HG03064 (cell line): ENCODE data around the gene OR2T11.
"Not testable (repeated sequence)": the region's sequence is repeated elsewhere in the genome, so short reads cannot be mapped to it uniquely, and the experiment has no call there.

Experiments used
- ATAC-seq: cut with Tn5 transposase; IDR thresholded peaks from one replicate; pipeline ENCODE4 v1.9.1; 2021; ENCODE audit warnings: low read depth; ENCODE audit not compliant: unreplicated experiment

The OR2T11 gene, protein sequence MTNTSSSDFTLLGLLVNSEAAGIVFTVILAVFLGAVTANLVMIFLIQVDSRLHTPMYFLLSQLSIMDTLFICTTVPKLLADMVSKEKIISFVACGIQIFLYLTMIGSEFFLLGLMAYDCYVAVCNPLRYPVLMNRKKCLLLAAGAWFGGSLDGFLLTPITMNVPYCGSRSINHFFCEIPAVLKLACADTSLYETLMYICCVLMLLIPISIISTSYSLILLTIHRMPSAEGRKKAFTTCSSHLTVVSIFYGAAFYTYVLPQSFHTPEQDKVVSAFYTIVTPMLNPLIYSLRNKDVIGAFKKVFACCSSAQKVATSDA

DNA sequence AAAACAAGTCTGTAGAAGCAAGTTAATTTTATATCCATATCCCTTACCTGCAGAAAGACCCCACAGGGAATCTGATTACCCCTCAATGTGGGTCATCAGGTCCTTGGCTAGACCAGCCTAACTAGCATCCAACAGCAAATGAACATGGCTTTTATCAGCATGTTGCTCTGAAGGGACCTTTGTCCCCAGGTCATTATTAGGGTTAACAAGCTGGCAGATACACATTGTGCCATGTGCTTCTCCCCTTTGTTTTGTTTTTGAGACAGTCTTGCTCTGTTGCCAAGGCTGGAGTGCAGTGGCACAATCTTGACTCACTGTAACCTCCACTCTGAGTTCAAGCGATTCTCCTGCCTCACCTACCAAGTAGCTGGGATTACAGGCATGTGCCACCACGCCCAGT, at the start of gene OR2T11:
OR2T11 (minus strand) TSS at position 101 of the 400 bp plus-strand sequence. CDS start 7,963 bp downstream, outside the sequence.
- ATAC-seq = not testable (repeated sequence)

DNA sequence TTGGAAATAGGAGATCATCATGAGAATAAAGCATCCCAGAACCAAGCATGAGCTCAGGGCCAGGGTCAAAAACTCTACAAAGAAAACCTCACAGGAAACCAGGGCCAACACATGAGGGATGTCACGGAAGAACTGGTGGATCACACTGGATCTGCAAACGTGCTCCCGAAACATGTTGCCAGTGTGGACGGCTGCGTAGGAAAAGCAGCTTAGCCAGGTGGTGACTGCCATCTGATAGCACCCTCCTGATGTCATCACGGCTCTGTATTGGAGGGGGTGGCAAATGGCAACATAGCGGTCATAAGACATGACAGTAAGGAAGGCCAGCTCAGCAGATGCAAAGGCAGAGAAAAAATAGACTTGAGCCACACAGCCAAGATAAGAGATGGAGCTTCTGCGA, 46.8 kb upstream of the OR2T11 start:
- ATAC-seq = no peak

DNA sequence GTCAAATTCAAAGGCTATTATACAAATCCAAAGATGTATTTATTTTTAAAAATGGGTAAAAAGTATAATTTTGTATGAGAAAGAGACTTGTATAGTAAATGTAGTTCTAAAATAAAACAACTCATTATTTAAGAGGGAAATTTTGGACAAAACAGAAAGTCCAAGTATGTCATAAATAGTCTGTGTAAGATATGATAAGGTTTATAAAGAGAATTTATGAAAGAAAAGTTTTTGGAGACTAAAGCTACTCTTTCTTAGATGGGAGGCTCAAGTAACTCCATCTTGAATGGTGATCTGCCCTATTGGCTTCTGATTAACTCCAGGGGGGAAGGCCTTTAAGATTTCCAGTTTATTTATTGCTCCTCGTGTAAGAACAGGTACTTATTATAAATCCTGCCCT, 35.1 kb upstream of the OR2T11 start:
- no peak for ATAC-seq

DNA sequence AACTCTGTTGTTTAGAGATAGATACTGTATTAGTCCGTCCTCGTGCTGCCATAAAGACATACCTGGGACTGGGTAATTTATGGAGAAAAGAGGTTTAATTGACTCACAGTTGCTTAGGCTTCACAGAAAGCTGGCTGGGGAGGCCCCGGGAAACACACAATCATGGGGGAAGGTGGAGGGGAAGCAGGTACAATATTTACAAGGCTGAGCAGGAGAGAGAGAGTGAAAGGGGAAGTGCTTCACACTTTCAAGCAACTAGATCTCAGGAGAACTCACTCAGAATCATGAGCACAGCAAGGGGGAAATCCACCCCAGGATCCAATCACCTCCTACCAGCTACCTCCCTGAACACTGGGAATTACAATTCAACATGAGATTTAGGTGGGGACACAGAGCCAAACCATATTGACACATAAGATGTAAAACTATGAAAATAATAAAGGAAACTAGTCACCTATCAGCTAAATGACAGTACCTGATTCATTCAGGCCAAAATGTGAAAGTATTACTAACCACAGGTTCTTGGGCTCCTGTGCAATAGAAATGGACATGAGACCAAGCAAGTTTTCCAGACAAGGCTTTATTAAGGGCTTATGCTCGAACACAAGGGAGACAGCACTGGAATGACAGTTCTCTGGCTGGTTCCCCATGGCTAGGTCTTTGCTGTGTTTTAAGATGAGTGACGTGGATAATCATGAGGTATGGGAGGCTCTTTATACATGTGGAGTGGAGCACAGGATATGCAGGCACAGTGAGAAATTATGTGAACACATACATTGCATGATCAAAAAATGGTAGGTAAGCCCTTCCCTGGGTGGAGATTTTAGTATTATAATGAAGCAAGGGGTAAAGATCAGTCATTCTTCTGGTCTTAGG, 28.8 kb upstream of the OR2T11 start:
- peak; percentile 98 for ATAC-seq

DNA sequence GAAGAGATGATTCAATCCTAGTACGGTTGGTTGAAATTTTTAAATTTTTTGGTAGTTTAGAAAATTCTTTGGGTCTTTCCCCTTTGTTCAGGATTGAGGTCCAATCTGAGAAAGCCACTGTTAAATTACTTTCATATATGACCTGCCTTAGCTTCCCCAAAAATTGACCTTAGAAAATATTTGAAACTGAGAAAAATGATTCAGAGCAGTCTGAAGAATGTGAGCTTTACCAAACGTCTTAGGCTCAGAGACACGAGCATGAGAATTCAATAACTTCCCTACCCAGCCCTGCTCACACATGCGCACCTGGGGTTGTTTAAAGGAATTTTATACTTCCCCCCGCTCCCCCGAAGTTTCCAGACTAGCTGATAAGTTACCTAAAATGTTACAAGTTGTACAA, 21.9 kb upstream of the OR2T11 start:
- peak; percentile 61 for ATAC-seq

DNA sequence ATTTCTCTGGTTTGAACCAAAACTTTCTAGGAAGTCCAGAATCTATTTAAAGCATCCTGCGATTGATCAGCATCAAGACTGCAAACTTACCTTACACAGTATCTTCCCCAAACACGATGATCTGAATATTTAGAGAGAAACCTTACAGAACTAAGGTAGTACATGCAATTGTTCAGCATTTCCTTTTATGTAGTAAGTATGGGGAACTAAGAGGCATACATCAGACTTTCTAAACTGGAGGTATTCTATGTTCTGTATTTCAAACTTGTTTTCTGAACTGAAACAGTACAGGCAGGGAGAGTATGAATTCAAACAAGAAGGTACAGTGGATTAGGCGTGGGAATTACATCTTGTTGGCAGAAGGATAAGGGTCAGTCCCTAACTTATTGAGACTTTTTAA, 20.5 kb upstream of the OR2T11 start, which contains the start of gene OR2T27:
OR2T27 (minus strand) TSS at position 175 of the 400 bp plus-strand sequence. CDS start 4,644 bp downstream, outside the sequence.
- not testable (repeated sequence) for ATAC-seq

DNA sequence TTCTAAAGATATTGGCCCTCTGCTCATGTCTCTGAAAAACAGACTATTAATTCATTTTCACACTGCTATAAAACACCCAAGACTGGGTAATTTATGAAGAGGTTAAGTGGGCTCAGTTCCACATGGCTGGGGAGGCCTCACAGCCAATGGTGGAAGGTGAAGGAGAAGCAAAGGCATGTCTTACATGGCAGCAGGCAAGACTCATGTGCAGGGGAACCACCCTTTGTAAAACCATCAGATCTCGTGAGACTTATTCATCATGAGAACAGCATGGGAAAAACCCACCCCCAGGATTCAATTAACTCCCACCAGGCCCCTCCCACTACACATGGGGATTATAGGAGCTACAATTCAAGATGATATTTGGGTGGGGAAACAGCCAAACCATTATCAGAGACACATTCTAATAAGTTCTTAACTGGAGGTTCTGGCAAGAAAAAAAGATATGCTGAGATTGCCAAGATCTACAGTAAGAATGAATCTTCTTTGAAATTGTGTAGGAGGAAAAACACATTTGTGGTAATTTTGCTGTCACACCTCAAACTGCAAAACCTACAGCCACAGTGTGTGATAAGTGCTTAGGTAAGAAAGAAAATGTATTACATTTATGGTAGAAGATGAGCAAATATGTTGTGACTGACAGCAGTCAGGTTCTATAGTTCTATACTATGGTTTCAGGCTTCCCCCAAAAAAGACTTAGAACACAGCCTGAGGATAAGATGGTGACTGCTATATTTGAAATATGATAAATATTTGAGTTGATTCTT, 14.1 kb upstream of the OR2T11 start:
- not testable (repeated sequence) for ATAC-seq

DNA sequence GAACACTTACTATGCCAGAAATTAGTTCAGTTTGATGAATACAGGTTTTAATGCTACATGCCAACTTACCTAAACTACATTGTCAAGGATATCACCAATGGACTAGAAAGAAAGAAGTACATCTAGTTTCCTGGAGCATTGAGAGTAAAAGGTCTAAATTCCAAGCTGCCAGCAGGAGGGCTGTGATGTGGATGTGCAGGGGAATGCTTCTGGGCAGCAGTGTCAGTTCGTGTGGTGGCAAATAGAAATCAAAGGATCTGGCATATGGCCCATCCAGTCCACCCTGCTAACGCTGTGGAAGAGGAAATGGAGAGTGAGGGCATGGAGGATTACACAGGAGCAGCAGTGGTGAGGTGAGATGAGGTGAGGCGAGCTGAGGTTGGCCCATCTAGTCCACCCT, 10.3 kb upstream of the OR2T11 start, which contains the start of gene OR2T35:
OR2T35 (minus strand) TSS at position 101 of the 400 bp plus-strand sequence. CDS start 6,020 bp downstream, outside the sequence.
- ATAC-seq = not testable (repeated sequence)

DNA sequence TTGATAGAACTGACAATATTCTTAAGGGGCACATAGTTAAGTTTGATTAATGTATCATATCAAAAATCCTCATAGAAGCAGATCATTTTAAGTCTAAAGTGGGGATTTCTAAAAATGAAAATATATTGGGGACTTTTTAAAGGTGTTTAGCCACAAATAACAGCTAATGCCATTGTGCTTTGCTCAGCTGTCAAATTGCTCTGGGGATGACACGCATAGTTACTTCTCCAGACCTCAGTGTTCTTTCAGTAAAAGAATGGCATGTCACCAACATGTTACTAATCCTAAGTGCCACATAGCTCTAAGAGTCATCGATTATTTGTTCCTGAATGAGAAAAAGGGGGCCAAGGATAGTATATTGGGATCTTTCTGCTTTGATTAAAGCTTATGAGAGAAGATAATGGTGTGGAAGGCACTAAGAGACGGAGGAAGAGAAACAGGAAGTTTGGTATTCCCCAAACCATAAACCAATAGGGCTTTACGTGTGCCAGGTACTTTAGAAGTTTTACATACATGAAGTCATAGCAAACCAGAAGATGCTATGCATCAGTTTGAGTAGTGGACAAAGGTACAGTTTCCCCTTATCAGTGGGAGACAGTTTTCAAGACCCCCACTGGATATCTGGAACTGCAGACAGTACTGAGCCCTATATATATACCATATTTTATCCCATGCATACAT, 8.2 kb upstream of the OR2T11 start:
- peak; percentile 45 for ATAC-seq

DNA sequence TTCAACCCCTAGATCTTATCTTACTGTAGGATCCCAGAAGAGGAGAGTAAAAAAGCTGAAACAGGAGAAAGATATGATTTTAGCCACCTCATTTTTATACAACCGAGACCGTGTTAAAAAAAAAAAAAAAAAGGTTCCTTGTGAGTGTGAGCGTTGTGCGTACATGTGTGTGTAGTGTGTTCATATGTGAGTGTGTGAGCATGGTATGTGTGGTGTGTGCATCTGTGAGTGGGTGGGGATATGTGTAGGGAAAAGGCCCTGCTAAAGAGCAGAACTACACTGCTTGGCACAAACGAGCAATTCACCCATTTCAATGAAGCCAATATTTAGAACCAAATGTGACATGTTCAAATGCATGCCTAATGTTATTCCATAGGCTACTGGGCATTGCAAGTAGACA, 6.7 kb upstream of the OR2T11 start:
- ATAC-seq = peak; percentile 13

DNA sequence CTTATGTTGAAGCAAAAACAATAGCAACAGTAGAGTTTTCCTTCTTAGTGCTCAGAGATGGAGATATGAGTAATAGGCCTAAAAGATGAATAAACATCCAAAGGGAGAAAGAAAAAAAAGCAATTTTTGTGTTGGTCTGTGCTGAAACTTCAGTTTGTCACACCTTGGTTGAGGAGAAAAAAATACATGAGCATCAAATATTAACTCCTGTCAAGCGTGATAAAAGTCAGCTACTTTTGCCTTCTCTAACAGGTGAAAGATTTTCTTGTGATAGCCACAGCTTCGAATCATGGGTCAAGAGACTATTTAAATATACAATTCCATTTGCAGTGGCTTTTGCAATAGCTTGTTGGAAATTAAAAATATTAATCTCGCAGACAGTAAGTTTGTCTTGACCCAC, 6.0 kb upstream of the OR2T11 start:
- ATAC-seq = peak; percentile 53

DNA sequence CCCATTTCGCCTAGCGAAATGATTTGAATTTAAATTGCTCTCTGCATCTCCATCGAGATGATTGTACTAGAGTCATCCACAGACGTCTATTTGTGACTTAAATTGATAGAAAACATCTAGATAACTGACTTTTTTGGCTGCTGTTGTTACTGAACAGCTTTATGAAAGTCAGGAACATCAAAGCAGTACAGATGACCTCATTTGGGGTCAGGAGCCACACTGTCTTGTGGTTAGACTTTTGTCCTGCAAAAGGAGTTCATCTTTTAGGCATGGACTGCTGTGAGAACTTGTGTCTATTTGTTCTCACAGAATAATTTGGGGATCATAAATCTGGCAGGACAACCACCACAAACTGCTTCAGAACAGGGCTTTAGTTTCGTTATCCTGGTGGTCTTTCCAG, 4.8 kb upstream of the OR2T11 start:
- peak; percentile 26 for ATAC-seq

DNA sequence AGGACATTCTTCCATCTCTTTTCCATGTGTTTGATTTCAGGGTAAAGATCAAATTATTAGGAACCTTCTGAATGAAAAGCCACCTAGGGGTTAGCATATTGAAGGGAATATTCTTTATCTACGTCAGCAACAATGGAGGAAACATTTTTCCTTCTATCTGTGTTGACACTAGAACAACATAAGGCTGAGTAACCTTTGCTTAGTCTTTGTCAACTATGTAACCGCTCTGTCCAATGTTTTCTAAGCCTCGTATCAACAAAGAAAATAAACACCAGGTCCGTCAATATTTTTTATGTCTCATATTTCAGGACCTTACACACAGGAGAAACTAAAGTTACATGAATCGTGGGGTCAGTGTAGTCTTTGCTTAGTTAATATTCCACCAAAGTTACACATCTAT, 1.7 kb upstream of the OR2T11 start:
- ATAC-seq = not testable (repeated sequence)

DNA sequence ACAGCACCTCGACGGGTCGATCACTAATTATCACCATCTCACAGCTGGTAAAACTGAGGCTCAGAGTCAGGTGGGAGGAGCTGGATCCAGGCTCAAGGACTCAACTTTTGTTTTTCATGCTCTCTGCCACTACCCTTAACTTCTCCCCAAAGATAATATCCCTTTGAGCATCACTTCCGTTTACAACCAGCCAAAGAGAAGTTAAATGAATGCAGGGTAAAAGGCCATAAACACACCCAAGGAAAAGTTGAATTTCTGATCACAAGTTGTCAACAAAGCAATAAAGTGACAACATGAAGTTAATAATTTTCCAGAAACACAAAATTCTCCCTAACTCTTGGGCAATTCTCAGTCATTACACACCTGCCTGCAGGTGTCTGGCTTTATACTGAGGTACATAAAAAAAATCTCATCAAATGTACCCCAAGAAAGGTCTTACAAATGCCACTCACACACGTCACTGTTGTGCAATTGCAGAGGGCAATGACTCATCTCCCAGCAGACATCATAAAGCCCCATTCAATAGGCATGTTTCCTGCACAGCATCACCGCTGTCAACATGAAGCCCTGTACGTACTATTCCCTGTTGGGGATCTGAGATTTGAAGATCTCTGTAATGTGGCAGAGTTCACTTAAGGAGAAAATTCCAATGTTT, 3.4 kb downstream of the OR2T11 start:
- ATAC-seq = no peak

DNA sequence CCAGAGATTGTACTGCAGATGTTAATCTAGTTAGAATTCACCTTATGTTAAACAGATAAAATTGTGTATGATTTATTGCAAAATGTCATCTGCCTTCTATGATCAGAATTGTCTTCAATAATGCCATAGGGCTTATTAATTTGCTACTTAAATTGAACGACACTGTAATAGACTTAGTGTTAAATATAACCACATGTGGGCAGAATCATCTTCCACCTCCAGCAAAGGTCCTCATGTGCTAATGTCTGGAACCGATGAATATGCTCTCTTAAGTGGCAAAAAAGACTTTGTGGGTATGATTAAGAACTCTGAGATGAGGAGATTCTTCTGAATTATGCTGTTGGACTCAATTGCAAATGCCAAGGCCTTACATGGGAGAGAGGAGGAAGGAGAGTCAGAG, 4.3 kb downstream of the OR2T11 start:
- no peak for ATAC-seq

DNA sequence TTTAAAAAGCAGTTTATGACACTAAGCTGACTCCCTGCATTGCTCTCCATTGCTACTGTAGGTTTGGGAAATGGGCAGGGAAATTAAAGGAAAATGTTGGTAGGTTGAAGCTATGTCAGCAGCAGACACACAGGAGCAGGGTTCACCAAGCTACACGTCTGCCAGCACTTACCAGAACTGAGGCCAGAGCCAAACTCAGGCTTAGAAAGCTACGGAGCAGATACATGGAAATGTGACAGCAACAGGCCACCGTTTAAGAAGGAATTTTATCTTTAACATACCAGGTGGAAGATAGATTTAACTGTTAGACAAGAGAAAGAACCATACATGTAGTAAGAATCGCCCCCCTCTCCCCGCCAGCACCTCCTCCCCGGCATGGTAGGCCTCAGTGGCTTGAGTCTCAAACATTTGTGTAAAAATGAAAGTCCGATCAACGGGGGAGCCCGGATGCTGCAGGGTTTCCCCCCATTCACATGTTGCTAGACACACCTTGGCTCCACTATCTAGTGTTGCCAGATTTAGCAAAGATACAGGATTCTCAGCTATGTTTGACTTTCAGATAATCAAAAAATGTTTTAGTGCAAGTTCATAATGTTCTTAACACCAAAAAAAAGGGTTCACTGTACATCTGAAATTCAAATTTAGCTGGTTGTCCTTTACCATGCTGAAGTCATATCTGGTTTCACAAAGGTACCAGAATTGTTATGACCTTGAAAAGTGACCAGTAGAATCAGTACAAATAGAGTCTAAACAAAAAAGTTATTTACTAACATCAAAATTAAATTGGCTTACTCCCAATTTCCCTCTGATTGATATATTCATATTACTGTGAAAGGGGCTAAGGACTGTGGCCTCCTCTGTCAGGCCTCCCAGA, 6.7 kb downstream of the OR2T11 start:
- ATAC-seq = peak; percentile 94

DNA sequence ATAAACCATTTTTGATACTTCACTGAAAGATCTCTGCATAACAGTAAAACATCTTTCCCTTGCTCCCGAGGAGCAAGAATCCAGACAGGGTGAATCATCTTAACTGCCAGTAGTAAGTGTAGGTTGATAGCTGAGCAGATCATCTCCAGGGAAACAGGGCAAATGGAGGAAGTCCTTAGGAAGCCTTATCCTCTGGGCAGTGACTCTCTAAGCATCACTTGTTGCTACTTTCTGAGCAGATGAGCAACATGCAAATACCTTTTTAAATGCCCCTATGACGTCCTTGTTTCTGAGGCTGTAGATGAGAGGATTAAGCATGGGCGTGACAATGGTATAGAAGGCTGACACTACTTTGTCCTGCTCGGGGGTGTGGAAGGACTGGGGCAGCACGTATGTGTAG, 8.9 kb downstream of the OR2T11 start:
- no peak for ATAC-seq

DNA sequence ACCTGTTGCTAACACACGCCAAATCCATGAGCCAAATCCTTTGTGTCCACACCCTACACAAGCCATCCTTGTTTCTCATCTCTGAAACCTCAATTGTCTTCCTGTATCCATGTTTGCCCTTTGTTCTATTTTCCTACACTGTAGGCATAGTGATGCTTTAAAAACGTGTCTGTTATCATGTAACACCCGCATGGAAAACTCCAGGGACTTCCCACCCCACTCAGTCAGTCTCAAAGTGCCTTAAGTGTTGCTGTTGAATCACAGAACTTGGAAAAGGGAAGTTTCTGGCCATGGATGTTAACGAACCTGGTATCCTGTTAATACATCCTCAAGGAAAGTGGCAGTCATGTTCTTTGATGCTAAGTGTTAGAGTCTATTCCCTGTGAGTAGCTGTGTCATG, 9.7 kb downstream of the OR2T11 start:
- ATAC-seq = no peak

DNA sequence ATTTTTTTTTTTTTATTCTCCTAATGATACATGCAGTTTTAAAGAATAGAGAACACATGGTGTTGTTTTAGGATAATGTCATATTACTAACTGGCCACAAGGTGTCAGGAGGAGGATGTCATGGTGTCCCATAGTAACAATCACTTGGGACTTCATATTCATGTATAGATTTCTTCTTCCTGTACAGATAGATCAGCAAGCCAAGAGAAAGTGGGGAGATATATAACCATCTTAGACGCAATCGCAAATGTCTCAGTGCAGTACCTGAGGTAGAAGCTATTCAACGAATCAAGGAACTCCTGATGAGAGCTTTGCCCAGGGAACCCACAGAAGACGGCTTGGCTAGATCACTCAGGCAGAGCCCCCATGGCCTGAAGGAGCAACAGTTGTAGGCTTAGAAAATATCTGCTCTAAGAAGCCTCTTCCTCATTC, 12.3 kb downstream of the OR2T11 start:
- ATAC-seq = peak; percentile 84
